MM.1S (cell line): ENCODE data around the gene MAP2K6.

Experiments used
- EZH2 ChIP-seq: fragments of 300-600 bp; sonication (generic); optimal IDR thresholded peaks from 2 replicates; pipeline ENCODE3; 2017; ENCODE audit warnings: low read depth, mild to moderate bottlenecking, antibody characterized with exemption, low read length, mixed read lengths
- EZH2phosphoT487 ChIP-seq: fragments of 300-600 bp; sonication (generic); IDR thresholded peaks from 2 replicates; pipeline ENCODE4 v1.6.1; 2018; ENCODE audit warnings: antibody characterized with exemption, low read length
- TF ChIP-seq, protein P1 (sequence below): fragments of 300-600 bp; sonication (generic); IDR thresholded peaks from 2 replicates; pipeline ENCODE4 v1.5.1; 2016; ENCODE audit warnings: antibody characterized with exemption, low read length, mixed read lengths

DNA sequence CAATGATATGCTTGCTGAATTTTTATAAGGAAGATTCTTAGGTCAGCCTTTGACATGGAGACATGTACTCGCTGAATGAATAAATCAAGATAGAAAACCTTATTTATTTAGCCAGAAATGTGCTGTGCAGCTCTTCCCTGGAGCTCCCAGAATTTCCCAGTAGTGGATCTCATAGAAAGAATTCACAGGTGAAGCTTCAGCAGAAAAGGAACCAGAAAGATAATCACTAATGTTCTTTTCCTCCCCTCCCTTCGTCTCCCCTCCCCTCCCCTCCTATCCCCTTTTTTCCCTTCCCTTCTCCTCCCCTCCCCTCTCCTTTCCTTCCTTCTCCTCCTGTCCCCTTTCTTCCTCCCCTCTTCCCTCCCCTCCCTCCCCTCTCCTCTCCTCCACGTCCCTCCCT is 158.2 kb downstream of the MAP2K6 start:
- TF ChIP-seq, protein P1, sequence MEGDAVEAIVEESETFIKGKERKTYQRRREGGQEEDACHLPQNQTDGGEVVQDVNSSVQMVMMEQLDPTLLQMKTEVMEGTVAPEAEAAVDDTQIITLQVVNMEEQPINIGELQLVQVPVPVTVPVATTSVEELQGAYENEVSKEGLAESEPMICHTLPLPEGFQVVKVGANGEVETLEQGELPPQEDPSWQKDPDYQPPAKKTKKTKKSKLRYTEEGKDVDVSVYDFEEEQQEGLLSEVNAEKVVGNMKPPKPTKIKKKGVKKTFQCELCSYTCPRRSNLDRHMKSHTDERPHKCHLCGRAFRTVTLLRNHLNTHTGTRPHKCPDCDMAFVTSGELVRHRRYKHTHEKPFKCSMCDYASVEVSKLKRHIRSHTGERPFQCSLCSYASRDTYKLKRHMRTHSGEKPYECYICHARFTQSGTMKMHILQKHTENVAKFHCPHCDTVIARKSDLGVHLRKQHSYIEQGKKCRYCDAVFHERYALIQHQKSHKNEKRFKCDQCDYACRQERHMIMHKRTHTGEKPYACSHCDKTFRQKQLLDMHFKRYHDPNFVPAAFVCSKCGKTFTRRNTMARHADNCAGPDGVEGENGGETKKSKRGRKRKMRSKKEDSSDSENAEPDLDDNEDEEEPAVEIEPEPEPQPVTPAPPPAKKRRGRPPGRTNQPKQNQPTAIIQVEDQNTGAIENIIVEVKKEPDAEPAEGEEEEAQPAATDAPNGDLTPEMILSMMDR, result no peak
- TF ChIP-seq EZH2phosphoT487 (no peak), EZH2 (no peak)
